Mesothelial cell of epicardium (in vitro differentiated cells): ENCODE results near the gene PATL1. TPM values are rescaled to one million over a fixed set of nuclear protein-coding genes. Genes with fewer than 3 reads are reported as not detected.
A peak's percentile ranks its signal among the peaks of the same experiment; 100 is the strongest.

ENCODE experiments used
- DNase-seq, 2 experiments: peaks; one replicate each; pipeline ENCODE4 v3.0.0; 2021; ENCODE audit warnings: low spot score in 2 of 2; ENCODE audit not compliant: unreplicated experiment in 2 of 2
- H3K27ac Mint-ChIP-seq: 2 replicates; pipeline ENCODE4 v1.8.0; 2021; ENCODE audit warnings: mixed read lengths
- H3K27me3 Mint-ChIP-seq: 2 replicates; pipeline ENCODE4 v1.8.0; 2021; ENCODE audit warnings: low read depth, mixed read lengths
- H3K36me3 Mint-ChIP-seq: 2 replicates; pipeline ENCODE4 v1.8.0; 2021; ENCODE audit warnings: mixed read lengths
- H3K4me1 Mint-ChIP-seq: 2 replicates; pipeline ENCODE4 v1.8.0; 2021; ENCODE audit warnings: mixed read lengths
- H3K4me3 Mint-ChIP-seq: 2 replicates; pipeline ENCODE4 v1.8.0; 2021; ENCODE audit warnings: mild to moderate bottlenecking, moderate library complexity, mixed read lengths
- H3K9me3 Mint-ChIP-seq: 2 replicates; pipeline ENCODE4 v1.8.0; 2021; ENCODE audit warnings: mixed read lengths
- CTCF ChIP-seq: fragments of 200-600 bp; sonication (generic); IDR thresholded peaks from one replicate; pipeline ENCODE4 v1.5.0; 2021; ENCODE audit warnings: antibody characterized with exemption; ENCODE audit not compliant: unreplicated experiment
- total RNA-seq: library from RNA; stranded (reverse); gene quantifications from 3 replicates; pipeline ENCODE4 v1.2.1, GENCODE V29; 2021

The PATL1 gene
- total RNA-seq: 30.6 to 32.0 TPM (median 31.6 TPM) in 3 replicates

GRCh38 chr11:59668950-59669610 lies at the start of gene PATL1:
PATL1 (minus strand) TSS chr11:59669037; CDS start chr11:59668895, 142 bp downstream.
- Mint-ChIP-seq H3K36me3 (peaks cover 11% of the 10 kb centered on the region), H3K4me3 (peak within 1 kb of the TSS; percentile 91)

GRCh38 chr11:59716051-59716450 lies 47.2 kb upstream of the PATL1 start:
- no peaks in the 10 kb centered on the region for H3K9me3 Mint-ChIP-seq
- H3K27ac Mint-ChIP-seq: no peak overlapping the region
- DNase-seq: no peak
- no peak overlapping the region for H3K4me3 Mint-ChIP-seq
- no peak for TF ChIP-seq CTCF
- H3K36me3 Mint-ChIP-seq: no peaks in the 10 kb centered on the region
- no peaks in the 10 kb centered on the region for H3K4me1 Mint-ChIP-seq
- H3K27me3 Mint-ChIP-seq: peaks cover 19% of the 10 kb centered on the region

More at GRCh38 chr11:59668950-59669610, at the start of gene PATL1:
- peak; percentile 97 to 98 for DNase-seq
- TF ChIP-seq CTCF: no peak
- peaks cover 2% of the 10 kb centered on the region for H3K27me3 Mint-ChIP-seq
- no peaks in the 10 kb centered on the region for H3K9me3 Mint-ChIP-seq
- H3K4me1 Mint-ChIP-seq: peaks cover 22% of the 10 kb centered on the region
- H3K27ac Mint-ChIP-seq: peak within 1 kb of the TSS; percentile 100

- no peaks in the 10 kb centered on the region for H3K4me1 Mint-ChIP-seq
- no peak for TF ChIP-seq CTCF
- no peaks in the 10 kb centered on the region for H3K36me3 Mint-ChIP-seq
- no peak for DNase-seq
- H3K27me3 Mint-ChIP-seq: peaks cover 18% of the 10 kb centered on the region
- no peak within 1 kb of the TSS for H3K27ac Mint-ChIP-seq
- no peak within 1 kb of the TSS for H3K4me3 Mint-ChIP-seq
- H3K9me3 Mint-ChIP-seq: no peaks in the 10 kb centered on the region
These were observed 44.9 kb upstream of the PATL1 start, which contains the start of gene OR10V1 for GRCh38 chr11:59713745-59714144. OR10V1 (minus strand) TSS chr11:59713845; CDS start chr11:59713845, 0 bp downstream.

GRCh38 chr11:59710136-59710847 lies 41.5 kb upstream of the PATL1 start:
- H3K36me3 Mint-ChIP-seq: no peaks in the 10 kb centered on the region

GRCh38 chr11:59708537-59708936 lies 39.7 kb upstream of the PATL1 start:
- Mint-ChIP-seq H3K27me3 (no peaks in the 10 kb centered on the region), H3K4me1 (peaks cover 4% of the 10 kb centered on the region), H3K4me3 (no peak overlapping the region), H3K36me3 (no peaks in the 10 kb centered on the region), H3K9me3 (peaks cover 4% of the 10 kb centered on the region), H3K27ac (no peak overlapping the region)
- no peak for TF ChIP-seq CTCF
- no peak for DNase-seq

More at GRCh38 chr11:59710136-59710847, 41.5 kb upstream of the PATL1 start:
- H3K4me3 Mint-ChIP-seq: no peak overlapping the region
- no peak for DNase-seq
- H3K27ac Mint-ChIP-seq: no peak overlapping the region
- peaks cover 7% of the 10 kb centered on the region for H3K27me3 Mint-ChIP-seq
- H3K9me3 Mint-ChIP-seq: no peaks in the 10 kb centered on the region
- no peak for TF ChIP-seq CTCF
- peaks cover 4% of the 10 kb centered on the region for H3K4me1 Mint-ChIP-seq
